ENCODE results near the gene ZNF236. TPM values are rescaled to one million over a fixed set of nuclear protein-coding genes. Genes with fewer than 3 reads are reported as not detected.
A peak's percentile ranks its signal among the peaks of the same experiment; 100 is the strongest.

The ZNF236 gene
- total RNA-seq, 4 donors from 2014 or later: 21.0 to 36.3 (median 31.8) TPM

GRCh38 chr18:76995896-76996295 lies 173.5 kb downstream of the ZNF236 start:
- Histone ChIP-seq H3K36me3 (no peaks in the 10 kb centered on the region), H3K4me1 (peaks cover 0 to 54% (median 13%) of the 10 kb centered on the region in 4 donors), H3K27ac (peak overlapping the region in 3 of 4 donors; percentile 0 to 82 (median 74)), H3K4me3 (peak overlapping the region in 1 of 4 donors; percentile 0), H3K9me3 (no peaks in the 10 kb centered on the region), H3K27me3 (no peaks in the 10 kb centered on the region)
- 31 to 33% methylated on average over 7 of the region's 7 CpGs for WGBS, 2 donors
- TF ChIP-seq CTCF (IDR thresholded peaks at IDR 0.05) (no peak), POLR2A (IDR thresholded peaks at IDR 0.05) (no peak), EP300 (IDR thresholded peaks at IDR 0.05) (no peak)
- no peak for DNase-seq (ENCODE audit: low spot score in 2 of 2)

GRCh38 chr18:76996429-76996828 lies 174.1 kb downstream of the ZNF236 start:
- H3K27ac ChIP-seq: peak overlapping the region in 2 of 4 donors; percentile 74 to 82
- H3K9me3 ChIP-seq: no peaks in the 10 kb centered on the region
- no peaks in the 10 kb centered on the region for H3K27me3 ChIP-seq
- no peaks in the 10 kb centered on the region for H3K36me3 ChIP-seq
- TF ChIP-seq POLR2A (IDR thresholded peaks at IDR 0.05): no peak
- TF ChIP-seq CTCF (IDR thresholded peaks at IDR 0.05): no peak
- no peak for TF ChIP-seq EP300 (IDR thresholded peaks at IDR 0.05)
- WGBS, 2 donors: 39 to 46% methylated on average over 7 of the region's 7 CpGs
- H3K4me1 ChIP-seq: peaks cover 0 to 55% (median 12%) of the 10 kb centered on the region in 4 donors
- no peak for DNase-seq (ENCODE audit: low spot score in 2 of 2)
- peak overlapping the region in 1 of 4 donors; percentile 0 for H3K4me3 ChIP-seq

GRCh38 chr18:76997951-76998808 lies 175.8 kb downstream of the ZNF236 start:
- 82 to 85% methylated on average over 38 of the region's 38 CpGs for WGBS, 2 donors
- no peak for DNase-seq (ENCODE audit: low spot score in 2 of 2)
- H3K9me3 ChIP-seq: no peaks in the 10 kb centered on the region
- no peak overlapping the region for H3K4me3 ChIP-seq
- no peaks in the 10 kb centered on the region for H3K27me3 ChIP-seq
- TF ChIP-seq CTCF (IDR thresholded peaks at IDR 0.05) (no peak), POLR2A (IDR thresholded peaks at IDR 0.05) (no peak), EP300 (IDR thresholded peaks at IDR 0.05) (no peak)
- peaks cover 0 to 50% (median 9%) of the 10 kb centered on the region in 4 donors for H3K4me1 ChIP-seq
- H3K27ac ChIP-seq: peak overlapping the region in 3 of 4 donors; percentile 30 to 82 (median 55)
- no peaks in the 10 kb centered on the region for H3K36me3 ChIP-seq

- 77 to 80% methylated on average over 13 of the region's 13 CpGs for WGBS, 2 donors
- Histone ChIP-seq H3K27ac (peak overlapping the region in 3 of 4 donors; percentile 30 to 92 (median 82)), H3K27me3 (no peaks in the 10 kb centered on the region), H3K4me1 (peaks cover 0 to 55% (median 6%) of the 10 kb centered on the region in 4 donors), H3K4me3 (no peak overlapping the region), H3K36me3 (no peaks in the 10 kb centered on the region), H3K9me3 (no peaks in the 10 kb centered on the region)
- TF ChIP-seq EP300 (IDR thresholded peaks at IDR 0.05) (no peak), POLR2A (IDR thresholded peaks at IDR 0.05) (no peak), CTCF (IDR thresholded peaks at IDR 0.05) (no peak)
- no peak for DNase-seq (ENCODE audit: low spot score in 2 of 2)
Observed at GRCh38 chr18:76999077-76999476, 176.7 kb downstream of the ZNF236 start.

GRCh38 chr18:77000527-77000926 lies 178.2 kb downstream of the ZNF236 start:
- Histone ChIP-seq H3K4me3 (peak overlapping the region in 2 of 4 donors; percentile 14 to 26), H3K36me3 (no peaks in the 10 kb centered on the region), H3K27ac (peak overlapping the region in 2 of 4 donors; percentile 92 to 94), H3K4me1 (peaks cover 0 to 61% (median 11%) of the 10 kb centered on the region in 4 donors), H3K27me3 (no peaks in the 10 kb centered on the region), H3K9me3 (no peaks in the 10 kb centered on the region)
- DNase-seq (ENCODE audit: low spot score in 2 of 2): peak; percentile 44 to 54
- TF ChIP-seq EP300 (IDR thresholded peaks at IDR 0.05) (peak in 1 of 2 donors; percentile 62), CTCF (IDR thresholded peaks at IDR 0.05) (peak; percentile 92 to 99 (median 95)), POLR2A (IDR thresholded peaks at IDR 0.05) (no peak)
- 6 to 8% methylated on average over 11 of the region's 11 CpGs for WGBS, 2 donors

All from tibial nerve (tissue), 4 donors.